GM18861 (cell line): ENCODE data around the gene TYW3.
"Not testable (repeated sequence)": the region's sequence is repeated elsewhere in the genome, so short reads cannot be mapped to it uniquely, and the experiment has no call there.

Experiments
- ATAC-seq: cut with Tn5 transposase; IDR thresholded peaks from one replicate; pipeline ENCODE4 v1.9.1; 2021; ENCODE audit not compliant: unreplicated experiment

The TYW3 gene

GRCh38 chr1:74729741-74730478 is 3.0 kb upstream of the TYW3 start:
- no peak for ATAC-seq

DNA sequence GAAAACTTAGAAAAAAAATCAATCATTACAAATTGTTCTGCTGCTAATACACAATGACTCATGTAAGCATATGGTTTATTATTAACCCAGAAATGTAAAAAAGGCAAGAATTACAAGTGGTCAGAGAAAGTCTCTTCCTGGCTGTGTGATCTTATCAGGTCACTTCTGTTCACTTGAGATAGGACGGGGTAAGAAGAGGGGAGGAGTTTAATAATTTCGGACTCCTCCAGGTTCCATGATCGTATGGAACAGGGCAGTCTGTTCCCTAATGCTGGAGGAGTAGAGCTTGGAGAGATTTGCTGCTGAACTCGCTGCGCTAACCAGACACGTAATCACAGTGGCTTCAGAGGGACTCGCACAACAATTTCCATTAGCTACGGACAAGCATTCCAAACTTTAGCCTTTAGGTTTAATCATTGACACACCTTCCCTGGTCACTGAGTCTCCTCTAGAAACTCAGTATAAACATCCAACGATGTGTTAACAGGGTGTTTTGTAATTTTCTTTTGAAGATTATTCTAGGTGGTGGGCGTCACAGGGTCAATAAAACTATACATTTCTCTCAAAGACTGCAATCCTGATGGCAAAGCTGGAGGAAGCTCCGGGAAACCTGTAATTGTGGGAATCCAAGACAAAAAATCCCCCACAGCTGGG is 1.4 kb upstream of the TYW3 start:
- peak; percentile 55 for ATAC-seq

DNA sequence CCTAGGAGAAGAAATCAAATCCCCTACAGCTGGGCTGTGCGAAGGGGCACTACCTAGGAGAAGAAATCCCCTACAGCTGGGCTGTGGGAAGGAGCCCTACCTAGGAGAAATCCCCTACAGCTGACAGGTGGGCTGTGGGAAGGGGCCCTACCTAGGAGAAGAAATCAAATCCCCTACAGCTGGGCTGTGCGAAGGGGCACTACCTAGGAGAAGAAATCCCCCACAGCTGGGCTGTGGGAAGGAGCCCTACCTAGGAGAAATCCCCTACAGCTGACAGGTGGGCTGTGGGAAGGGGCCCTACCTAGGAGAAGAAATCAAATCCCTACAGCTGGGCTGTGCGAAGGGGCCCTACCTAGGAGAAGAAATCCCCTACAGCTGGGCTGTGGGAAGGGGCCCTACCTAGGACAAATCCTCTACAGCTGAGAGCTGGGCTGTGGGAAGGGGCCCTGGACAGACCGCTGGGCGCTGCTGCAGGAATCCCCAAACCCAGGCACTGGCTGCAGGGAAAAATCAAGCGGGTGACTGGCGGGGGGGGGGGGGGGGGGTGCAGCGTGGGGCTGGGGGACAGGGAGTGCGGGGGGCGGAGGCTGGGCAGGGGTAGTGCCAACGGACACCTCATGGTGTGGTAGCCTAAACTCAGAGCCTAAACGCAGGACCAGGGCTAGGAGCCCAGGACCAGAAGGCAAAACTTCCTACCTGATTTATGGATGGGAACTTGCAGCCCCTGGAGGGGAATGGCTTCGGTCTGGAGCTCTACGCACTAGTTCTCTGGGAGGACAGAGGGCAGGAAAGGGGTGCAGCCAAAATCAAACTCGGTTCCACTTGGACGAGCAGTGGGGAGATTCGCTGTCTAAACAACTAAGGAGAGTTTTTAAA is 643 bp upstream of the TYW3 start:
- peak; percentile 2 for ATAC-seq

GRCh38 chr1:74733604-74734484 is 892 bp downstream of the TYW3 start:
- peak; percentile 38 for ATAC-seq

DNA sequence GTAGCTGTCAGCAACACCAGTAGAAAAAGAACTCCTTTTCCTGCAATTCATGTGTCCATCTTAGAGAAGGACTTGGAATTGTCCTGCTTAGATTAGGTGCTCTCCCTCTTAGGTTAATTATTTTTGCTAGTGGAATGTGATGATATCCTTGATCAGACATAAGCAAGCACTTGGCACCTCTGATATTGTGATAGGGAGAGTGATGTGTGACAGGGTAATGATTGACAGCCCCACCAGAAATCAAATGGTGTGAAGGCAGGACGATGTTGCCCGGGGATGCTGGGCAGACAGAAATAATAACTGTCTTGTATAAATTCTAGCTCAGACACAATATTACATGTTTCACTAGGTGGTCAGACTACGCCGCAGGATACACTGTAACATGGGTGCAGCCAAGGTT is 4.4 kb downstream of the TYW3 start:
- ATAC-seq: no peak

DNA sequence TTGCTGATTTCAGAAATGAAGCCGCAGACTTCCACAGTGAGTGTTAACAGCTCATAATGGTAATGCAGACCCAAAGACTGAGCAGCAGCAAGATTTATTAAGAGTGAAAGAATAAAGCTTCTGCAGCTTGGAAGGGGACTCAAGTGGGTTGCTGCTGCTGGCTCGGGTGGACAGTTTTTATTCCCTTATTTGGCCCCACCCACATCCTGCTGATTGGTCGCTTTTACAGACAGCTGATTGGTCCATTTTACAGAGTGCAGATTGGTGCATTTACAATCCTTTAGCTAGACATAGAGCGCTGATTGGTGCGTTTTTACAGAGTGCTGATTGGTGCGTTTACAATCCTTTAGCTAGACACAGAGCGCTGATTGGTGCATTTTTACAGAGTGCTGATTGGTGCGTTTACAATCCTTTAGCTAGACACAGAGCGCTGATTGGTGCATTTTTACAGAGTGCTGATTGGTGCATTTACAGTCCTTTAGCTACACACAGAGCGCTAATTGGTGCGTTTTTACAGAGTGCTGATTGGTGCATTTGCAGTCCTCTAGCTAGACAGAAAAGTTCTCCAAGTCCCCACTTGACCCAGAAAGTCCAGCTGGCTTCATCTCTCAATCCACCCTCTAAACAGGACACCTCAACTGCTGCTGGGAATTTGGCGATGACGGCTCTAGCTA is 7.5 kb downstream of the TYW3 start:
- not testable (repeated sequence) for ATAC-seq

DNA sequence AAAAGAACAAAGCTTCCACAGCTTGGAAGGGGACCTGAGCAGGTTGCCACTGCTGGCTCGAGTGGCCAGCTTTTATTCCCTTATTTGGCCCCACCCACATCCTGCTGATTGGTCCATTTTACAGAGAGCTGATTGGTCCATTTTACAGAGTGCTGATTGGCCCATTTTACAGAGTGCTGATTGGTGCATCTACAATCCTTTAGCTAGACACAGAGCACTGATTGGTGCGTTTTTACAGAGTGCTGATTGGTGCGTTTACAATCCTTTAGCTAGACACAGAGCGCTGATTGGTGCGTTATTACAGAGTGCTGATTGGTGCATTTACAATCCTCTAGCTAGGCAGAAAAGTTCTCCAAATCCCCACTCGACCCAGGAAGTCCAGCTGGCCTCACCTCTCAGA is 12.3 kb downstream of the TYW3 start:
- not testable (repeated sequence) for ATAC-seq

DNA sequence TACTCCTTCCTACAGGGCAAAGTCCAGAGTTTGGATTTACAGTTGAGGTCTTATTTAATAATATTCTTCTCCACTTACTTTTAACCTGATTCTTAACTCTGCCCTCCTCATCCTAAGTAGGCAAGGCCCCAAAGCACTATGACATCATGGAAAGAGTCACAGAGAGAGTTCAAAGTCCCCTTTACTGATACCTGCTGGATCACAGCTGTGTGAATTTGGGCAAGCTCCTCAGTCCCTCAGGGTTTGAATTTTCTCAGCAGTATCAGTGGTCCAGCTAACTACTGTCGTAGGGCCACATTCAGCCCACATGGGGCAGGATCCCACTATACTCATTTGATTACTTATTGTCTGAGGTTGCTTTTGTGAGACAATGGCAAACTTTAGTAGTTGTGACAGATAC is 16.0 kb downstream of the TYW3 start:
- ATAC-seq: peak; percentile 96

GRCh38 chr1:74753104-74753503 is 20.2 kb downstream of the TYW3 start:
- ATAC-seq: no peak

DNA sequence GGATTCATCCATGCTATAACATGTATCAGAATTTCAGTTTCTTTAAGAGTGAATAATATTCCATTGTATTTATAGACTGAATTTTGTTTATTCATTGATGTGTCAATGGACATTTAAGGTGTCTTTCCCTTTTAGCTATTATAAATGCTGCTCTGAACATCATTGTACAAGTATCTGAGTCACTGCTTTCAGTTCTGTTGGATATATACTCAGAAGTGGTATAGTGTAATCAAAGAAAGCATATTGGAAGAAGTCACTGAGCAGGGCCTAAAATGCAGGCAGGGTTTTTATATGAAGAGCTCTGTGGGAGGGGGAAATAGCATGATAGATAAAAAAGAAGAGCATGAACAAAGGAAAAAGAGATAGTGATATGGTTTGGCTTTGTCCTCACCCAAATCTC is 22.5 kb downstream of the TYW3 start:
- no peak for ATAC-seq

DNA sequence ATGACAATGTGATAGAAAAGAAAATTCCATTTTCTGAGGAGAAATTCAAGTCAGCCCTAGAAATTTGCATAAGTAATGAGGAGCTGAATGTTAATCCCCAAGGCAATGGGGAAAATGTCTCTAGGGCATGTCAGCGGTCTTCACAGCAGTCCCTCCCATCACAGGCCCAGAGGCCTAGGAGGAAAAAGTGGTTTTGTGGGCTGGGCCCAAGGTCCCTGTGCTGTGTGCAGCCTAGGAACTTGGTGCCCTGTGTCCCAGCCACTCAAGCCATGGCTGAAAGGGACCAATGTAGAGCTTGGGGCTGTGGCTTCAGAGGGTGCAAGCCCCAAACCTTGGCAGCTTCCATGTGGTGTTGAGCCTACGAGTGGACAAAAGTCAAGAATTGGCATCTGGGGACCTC is 23.7 kb downstream of the TYW3 start:
- not testable (repeated sequence) for ATAC-seq

DNA sequence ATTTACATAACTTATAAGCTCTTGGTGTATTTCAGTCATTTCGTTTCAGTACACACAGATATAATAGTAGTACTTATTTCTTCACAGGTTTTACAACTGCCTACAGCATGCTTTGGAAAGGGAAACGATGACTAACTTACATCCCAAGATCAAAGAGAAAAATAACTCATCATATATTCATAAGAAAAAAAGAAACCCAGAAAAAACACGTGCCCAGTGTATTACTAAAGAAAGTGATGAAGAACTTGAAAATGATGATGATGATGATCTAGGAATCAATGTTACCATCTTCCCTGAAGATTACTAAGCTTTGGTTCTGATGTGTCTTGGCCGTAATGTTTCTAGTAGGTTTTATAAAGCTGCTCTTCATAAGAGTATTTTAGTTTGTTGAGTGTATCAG is 30.9 kb downstream of the TYW3 start:
- ATAC-seq: no peak

DNA sequence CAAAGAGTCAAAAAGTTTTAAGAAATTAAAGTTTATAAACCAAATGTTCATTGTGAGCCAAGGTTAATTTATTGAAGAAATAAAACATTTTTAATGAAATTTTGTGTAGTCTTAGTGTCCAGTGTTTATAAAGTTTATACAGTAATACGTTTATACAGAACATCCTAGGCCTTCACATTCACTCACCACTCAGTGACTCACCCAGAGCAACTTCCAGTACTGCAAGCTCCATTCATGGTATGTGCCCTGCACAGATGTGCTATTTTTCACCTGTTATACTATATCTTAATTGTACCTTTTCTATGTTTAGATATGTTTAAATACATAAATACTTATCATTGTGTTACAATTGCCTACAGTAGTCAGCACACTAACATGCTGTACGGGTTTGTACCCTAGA is 33.6 kb downstream of the TYW3 start:
- ATAC-seq: no peak

- peak; percentile 53 for ATAC-seq
Measured at GRCh38 chr1:74767490-74767889, 34.5 kb downstream of the TYW3 start.

DNA sequence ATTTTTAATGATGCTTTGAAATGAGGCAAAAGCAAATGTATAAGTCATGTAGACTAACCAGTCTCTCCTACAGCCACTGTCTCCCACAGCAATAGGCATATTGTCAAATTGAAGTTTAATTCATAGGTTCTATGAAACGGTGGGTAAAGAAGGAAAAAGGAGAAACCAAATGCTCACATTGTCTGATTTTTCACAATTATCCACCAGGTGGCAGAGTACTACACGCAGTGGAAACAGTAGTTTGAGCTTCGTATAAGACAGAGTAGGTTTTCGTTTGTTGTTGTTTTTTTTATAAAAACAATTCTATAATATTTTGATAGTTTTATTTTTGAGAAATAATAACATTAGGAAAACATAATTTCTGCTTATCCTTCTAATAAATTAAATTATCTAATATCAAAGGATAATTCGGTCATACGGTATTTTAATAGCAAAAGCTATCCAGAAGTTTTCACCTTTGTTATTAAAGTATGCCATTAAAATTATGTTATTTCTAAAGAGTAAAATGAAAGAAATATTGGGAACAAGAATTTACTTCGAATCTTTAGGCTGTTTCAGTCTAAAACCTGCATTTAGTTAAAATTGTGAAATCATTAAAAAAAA is 39.1 kb downstream of the TYW3 start:
- ATAC-seq: peak; percentile 75

GRCh38 chr1:74772945-74773344 is 40.0 kb downstream of the TYW3 start:
- ATAC-seq: no peak

GRCh38 chr1:74773582-74773981 is 40.6 kb downstream of the TYW3 start:
- ATAC-seq: no peak

DNA sequence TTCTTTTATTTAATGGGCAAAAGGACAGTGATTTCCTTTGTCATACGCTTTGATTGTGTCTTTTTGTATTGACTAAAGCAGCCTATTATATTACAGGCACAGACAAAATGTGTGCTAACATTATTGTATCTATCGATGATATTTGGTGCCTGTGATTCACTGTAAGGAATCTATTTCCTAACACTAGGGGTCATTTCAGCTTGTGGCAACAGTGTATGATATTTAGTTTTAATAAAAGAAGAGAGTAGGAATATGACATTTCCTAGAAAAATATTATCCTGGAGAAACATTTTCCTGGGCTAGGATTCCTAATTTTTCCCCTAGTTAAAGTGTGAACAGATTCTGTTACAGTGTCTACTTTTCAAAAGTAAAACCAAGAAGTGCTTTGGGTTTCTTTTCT is 42.8 kb downstream of the TYW3 start:
- ATAC-seq: no peak

DNA sequence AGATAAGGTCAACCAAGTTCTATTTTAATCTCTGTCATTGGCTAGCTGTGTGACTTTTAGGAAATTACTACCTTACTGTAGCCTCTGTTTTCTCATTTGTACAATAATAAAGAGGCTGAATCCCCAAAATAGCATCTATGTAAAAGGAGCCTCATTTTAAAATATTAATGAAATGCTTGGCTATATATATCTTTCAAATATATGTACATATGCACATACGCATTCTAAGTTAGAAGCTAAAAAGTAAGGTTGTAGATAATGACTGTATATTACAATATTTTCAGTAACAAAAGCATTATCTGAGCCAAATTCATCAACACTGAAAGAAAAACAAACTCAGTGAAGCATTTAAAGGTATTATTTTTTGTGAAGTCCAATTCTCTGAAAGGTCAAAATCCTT is 44.6 kb downstream of the TYW3 start:
- ATAC-seq: no peak

GRCh38 chr1:74779750-74780149 is 46.8 kb downstream of the TYW3 start:
- no peak for ATAC-seq
